K562 (cell line): Measurements from ENCODE around the gene ITGAE.

Experiments
- ETV6 ChIP-seq, 3 experiments: fragments of 150-350 bp in 1 of 3; sonication (generic) in 1 of 3; formaldehyde crosslinking in 1 of 3; IDR thresholded peaks; 2 replicates each; pipeline versions ENCODE4 v1.6.1 to v1.8.0; 2014 to 2022; ENCODE audit warnings: borderline replicate concordance in 2 of 3, low read depth in 2 of 3, antibody characterized with exemption in 1 of 3, low read length in 1 of 3, mild to moderate bottlenecking in 1 of 3, missing genetic modification reagents in 1 of 3
- EZH2 ChIP-seq: IDR thresholded peaks from 2 replicates; pipeline ENCODE4 v1.6.1; 2012; ENCODE audit warnings: low read depth, mild to moderate bottlenecking, inconsistent platforms, low read length, borderline replicate concordance
- GABPB1 ChIP-seq: sonication (generic); formaldehyde crosslinking; IDR thresholded peaks from 2 replicates; pipeline ENCODE4 v1.8.0; 2022; ENCODE audit warnings: mild to moderate bottlenecking, missing genetic modification reagents
- GTF2F1 ChIP-seq: IDR thresholded peaks from 2 replicates; pipeline ENCODE4 v1.6.1; 2011; ENCODE audit warnings: low read depth, low read length, improper control_type of control experiment
- SETDB1 ChIP-seq: IDR thresholded peaks from one replicate; pipeline ENCODE4 v1.6.1; 2012; ENCODE audit warnings: low read length, control low read depth, inconsistent platforms
- SIN3A ChIP-seq, 2 experiments: fragments of 150-350 bp in 1 of 2; IDR thresholded peaks; 2 replicates each; pipeline ENCODE4 v1.6.1; 2011 to 2016; ENCODE audit warnings: borderline replicate concordance in 2 of 2, low read depth in 2 of 2, low read length in 2 of 2, mild to moderate bottlenecking in 2 of 2, moderate library complexity in 2 of 2; ENCODE audit not compliant: control insufficient read depth in 1 of 2
- SLC30A9 ChIP-seq: fragments of 250-450 bp; sonication (Bioruptor Pico); IDR thresholded peaks from 2 replicates; pipeline ENCODE4 v1.8.0; 2022; ENCODE audit warnings: mild to moderate bottlenecking, moderate library complexity
- TAF1 ChIP-seq: IDR thresholded peaks from 2 replicates; pipeline ENCODE4 v1.6.1; 2011; ENCODE audit warnings: mild to moderate bottlenecking, low read length, moderate library complexity; ENCODE audit not compliant: insufficient read depth, control insufficient read depth, severe bottlenecking; ENCODE audit errors: extremely low read depth
- ZNF133 ChIP-seq: fragments of 250-450 bp; sonication (Bioruptor Pico); IDR thresholded peaks from 2 replicates; pipeline ENCODE4 v1.4.0; 2020; ENCODE audit warnings: mild to moderate bottlenecking
- ZNF561 ChIP-seq: fragments of 450-650 bp; formaldehyde crosslinking; conservative IDR thresholded peaks from 2 replicates; pipeline ENCODE4 v1.4.0; 2020; ENCODE audit warnings: mild to moderate bottlenecking, moderate library complexity
- TF ChIP-seq, protein P1 (sequence below), 3 experiments: IDR thresholded peaks in 2 of 3; conservative IDR thresholded peaks in 1 of 3; 2 replicates each; pipeline ENCODE4 v1.5.1; 2011 to 2012; ENCODE audit warnings: low read length in 3 of 3, mild to moderate bottlenecking in 3 of 3, control low read depth in 2 of 3, improper control_type of control experiment in 1 of 3, inconsistent platforms in 1 of 3, low read depth in 1 of 3, mixed read lengths in 1 of 3, moderate library complexity in 1 of 3; ENCODE audit not compliant: insufficient read depth in 2 of 3

DNA sequence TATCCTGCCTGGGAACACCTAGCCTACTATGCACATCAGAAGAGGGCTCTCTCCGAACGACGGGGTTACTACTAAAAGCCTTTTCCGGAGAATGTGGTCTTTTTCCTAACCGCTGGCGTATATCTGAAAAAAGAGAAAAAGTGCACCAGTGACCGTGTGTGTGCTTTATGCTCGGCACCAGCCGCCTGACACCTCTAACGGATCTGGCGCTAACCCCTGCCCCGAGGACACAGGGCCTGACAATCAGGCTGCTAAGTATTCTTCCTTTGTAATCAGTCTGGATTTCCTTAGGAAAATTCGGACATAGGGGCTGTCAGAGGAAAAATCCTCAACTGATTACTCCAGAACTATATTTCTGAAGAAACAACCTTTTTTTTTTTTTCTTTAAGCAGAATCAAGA lies 13.4 kb upstream of the ITGAE start:
- TF ChIP-seq GTF2F1 (no peak), TAF1 (no peak), ETV6 (IDR thresholded peaks at IDR 0.05; ENCODE audit: borderline replicate concordance in 1 of 2, low read depth in 2 of 2, low read length in 1 of 2) (no peak), ETV6 (CRISPR knock-in tag; IDR thresholded peaks at IDR 0.05; ENCODE audit: borderline replicate concordance) (no peak), EZH2 (no peak), SETDB1 (no peak), GABPB1 (no peak), SIN3A (IDR thresholded peaks at IDR 0.05; ENCODE audit: borderline replicate concordance in 2 of 2, control insufficient read depth in 1 of 2, low read depth in 2 of 2, low read length in 2 of 2) (no peak), ZNF133 (CRISPR knock-in tag) (no peak), ZNF561 (no peak), SLC30A9 (CRISPR knock-in tag) (no peak)
- TF ChIP-seq, protein P1, sequence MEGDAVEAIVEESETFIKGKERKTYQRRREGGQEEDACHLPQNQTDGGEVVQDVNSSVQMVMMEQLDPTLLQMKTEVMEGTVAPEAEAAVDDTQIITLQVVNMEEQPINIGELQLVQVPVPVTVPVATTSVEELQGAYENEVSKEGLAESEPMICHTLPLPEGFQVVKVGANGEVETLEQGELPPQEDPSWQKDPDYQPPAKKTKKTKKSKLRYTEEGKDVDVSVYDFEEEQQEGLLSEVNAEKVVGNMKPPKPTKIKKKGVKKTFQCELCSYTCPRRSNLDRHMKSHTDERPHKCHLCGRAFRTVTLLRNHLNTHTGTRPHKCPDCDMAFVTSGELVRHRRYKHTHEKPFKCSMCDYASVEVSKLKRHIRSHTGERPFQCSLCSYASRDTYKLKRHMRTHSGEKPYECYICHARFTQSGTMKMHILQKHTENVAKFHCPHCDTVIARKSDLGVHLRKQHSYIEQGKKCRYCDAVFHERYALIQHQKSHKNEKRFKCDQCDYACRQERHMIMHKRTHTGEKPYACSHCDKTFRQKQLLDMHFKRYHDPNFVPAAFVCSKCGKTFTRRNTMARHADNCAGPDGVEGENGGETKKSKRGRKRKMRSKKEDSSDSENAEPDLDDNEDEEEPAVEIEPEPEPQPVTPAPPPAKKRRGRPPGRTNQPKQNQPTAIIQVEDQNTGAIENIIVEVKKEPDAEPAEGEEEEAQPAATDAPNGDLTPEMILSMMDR (IDR thresholded peaks at IDR 0.05 in 2 of 3, conservative IDR thresholded peaks at IDR 0.05 in 1 of 3; ENCODE audit: insufficient read depth in 2 of 3, low read depth in 1 of 3, low read length in 3 of 3), result no peak
